ENCODE measurements around the gene PACS1.

DNA sequence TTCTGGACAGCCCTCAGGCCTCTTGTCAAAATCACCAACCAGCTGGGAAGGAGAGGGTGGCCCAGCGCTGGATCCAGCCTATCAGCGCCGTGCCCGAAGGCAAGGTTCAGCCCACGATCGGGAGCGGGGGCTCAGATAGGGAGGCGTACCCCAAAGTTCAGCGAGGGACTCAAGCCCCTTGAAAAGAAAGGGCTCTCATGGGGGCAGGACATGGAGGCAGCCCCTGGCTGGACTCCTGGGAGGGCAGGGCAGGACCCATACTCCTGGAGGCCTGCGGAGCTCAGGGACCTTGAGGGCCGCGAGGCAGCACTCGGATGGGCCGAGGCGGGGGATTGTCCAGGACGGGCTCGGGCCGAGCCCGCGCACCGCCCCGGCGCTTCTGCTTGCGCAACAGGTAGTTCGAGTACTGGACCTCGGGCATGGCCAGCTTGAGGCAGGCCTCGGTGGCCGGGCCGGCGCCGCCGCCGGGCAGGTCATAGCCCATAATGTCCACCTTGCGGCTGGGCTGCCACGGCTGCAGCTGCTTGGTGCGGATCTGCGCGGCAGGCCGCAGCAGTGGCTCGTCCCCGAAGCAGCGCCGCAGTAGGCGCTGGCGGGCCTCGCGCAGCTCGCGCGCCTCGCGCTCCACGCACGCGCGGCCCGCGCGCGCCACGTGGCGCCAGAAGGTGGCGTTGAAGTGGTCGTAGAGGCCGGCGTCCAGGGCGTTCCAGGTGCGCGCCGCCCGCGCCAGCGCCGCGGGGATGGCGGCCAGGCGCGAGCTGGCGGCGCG lies 27.7 kb upstream of the PACS1 start:
- TF ChIP-seq EP300 (IDR thresholded peaks at IDR 0.05) (no peak), CTCF (IDR thresholded peaks at IDR 0.05) (no peak), POLR2AphosphoS5 (IDR thresholded peaks at IDR 0.05) (no peak)

All from stomach (tissue), 4 donors.